Nucleus accumbens (tissue), 56 donors: Measurements from ENCODE around the gene MS4A10.

Experiments used
- DNase-seq, 56 donors: peaks; one replicate each; lab custom pipeline; 2025; lab: John Stamatoyannopoulos, UW

The MS4A10 gene

GRCh38 chr11:60845338-60845737 is 60.2 kb downstream of the MS4A10 start:
- no peak for DNase-seq

GRCh38 chr11:60847281-60847680 is 62.1 kb downstream of the MS4A10 start:
- DNase-seq, result no peak

- no peak for DNase-seq
Measured at GRCh38 chr11:60847896-60848295, 62.8 kb downstream of the MS4A10 start.

DNA sequence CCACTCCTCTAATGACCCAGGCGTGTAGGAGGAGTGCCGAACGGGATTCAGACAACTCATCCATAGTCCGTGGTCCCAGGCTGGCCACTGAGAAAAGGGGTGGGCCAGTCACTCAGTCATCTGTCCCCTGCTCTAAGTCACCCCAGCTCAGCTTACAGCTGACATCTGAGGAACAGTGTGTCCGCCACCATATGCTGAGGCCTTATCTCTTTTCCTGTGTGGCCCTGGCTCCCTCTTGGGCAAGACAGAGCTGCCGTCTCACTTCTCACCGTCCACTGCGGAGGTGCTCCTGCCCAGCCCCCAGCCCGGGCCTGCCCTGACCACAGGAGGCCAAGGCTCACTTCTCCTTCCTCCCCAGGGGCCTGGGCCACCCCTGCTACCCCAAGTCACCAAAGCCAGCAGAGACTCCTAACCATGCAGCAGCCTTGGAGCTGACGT is 63.6 kb downstream of the MS4A10 start:
- no peak for DNase-seq

- no peak for DNase-seq
Measured at GRCh38 chr11:60849641-60850520, 64.7 kb downstream of the MS4A10 start.
